GM21390 (cell line): ENCODE results near the gene FGF22.
"Not testable (repeated sequence)": the region's sequence is repeated elsewhere in the genome, so short reads cannot be mapped to it uniquely, and the experiment has no call there.

Experiments used
- ATAC-seq: cut with Tn5 transposase; IDR thresholded peaks from one replicate; pipeline ENCODE4 v1.9.1; 2021; ENCODE audit not compliant: unreplicated experiment

Gene FGF22

GRCh38 chr19:639253-640160 lies at the start of gene FGF22:
FGF22 (plus strand) TSS chr19:639879; CDS start chr19:639926, 47 bp downstream.
- ATAC-seq, result no peak

GRCh38 chr19:590396-590745 lies 49.3 kb upstream of the FGF22 start:
- no peak for ATAC-seq

- ATAC-seq, result no peak
These were observed 49.0 kb upstream of the FGF22 start for GRCh38 chr19:590750-591098.

- no peak for ATAC-seq
These were observed 48.4 kb upstream of the FGF22 start for GRCh38 chr19:591099-591958.

DNA sequence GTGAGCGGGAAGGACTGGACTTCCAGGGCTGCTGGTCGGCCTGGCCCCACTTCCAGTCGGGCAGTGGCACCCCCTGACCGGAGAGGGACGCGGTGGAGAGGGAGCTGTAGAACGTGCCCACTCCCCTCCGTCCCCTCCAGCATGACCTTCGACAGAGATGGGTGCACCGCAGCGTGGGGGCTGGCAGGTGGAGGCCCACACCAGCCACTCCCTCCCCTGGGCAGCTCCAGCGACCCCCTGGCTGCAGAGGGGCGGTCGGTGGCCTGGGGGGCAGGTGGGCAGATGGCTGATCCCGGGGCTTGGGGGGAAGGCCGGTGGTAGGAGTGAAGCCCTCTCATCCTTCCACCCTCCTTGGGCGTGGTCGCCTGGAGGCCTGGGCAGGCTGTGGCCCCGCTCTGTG lies 47.6 kb upstream of the FGF22 start:
- no peak for ATAC-seq

DNA sequence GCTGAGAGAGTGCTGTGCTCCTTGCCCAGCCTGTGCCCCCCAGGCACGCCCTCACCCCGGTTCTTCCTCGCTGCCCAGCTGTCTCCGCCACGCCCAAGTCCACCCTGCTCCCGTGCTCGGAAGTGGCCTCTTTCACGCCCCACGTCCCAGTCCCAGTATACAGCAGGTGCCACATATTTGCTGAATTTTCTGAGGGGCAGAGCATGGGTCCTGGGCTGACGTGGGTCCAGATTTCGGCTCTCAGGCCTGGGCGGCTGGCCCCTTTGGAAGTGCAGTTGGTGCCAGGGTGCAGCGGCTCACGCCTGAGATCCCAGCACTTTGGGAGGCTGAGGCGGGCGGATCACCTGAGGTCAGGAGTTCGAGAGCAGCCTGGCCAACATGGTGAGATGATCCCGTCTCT lies 46.6 kb upstream of the FGF22 start:
- ATAC-seq, result no peak

GRCh38 chr19:593505-593904 lies 46.2 kb upstream of the FGF22 start:
- no peak for ATAC-seq

GRCh38 chr19:594265-594870 lies 45.3 kb upstream of the FGF22 start:
- no peak for ATAC-seq

DNA sequence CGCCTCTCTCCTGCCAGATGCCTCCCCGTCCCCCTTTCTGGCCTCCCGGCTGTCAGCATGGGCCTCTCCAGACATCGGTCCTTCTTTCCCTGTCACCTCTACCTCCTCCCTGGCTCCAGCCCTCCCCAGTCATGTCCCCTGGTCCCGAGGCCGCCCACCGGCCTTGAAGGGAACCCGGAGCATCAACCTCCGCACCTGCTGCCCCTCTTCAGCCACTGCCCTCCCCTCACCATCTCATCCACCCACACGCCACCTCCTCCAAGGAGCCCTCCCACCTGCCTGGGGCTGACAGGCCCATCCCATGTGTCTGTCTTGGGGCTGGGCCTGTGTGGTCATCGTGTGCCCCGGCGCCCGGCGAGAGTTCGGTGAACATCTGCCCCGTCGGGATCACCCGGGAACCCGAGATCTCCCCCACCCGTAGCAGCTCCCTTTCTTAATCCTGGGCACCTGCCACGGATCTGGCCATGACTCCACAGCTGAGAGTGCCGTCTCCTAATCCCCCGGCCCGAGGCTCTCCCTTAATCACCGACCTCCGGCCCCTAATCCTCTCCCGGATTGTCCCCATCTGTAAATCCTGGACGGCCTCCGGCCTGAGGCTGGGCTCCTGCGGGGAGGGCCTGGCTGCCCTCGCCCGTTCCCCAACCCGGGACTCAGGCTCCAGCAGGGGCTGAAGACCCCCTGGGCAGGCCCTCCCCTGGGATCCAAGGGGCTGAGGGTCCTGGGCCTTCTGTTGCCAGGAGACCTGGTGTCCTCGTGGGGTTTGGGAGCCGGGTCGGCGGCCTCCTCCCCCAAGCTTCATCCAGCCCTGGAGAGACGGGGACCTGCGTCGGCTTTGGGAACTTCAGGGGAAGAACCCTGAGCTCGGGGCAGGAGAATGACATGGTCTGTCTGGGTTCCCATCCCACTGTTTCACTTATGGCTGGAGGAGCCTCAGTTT lies 44.1 kb upstream of the FGF22 start:
- no peak for ATAC-seq

GRCh38 chr19:596263-596655 lies 43.4 kb upstream of the FGF22 start:
- no peak for ATAC-seq

- ATAC-seq, result no peak
These were observed 42.0 kb upstream of the FGF22 start for GRCh38 chr19:597406-598315.

GRCh38 chr19:601310-601709 lies 38.4 kb upstream of the FGF22 start:
- no peak for ATAC-seq

DNA sequence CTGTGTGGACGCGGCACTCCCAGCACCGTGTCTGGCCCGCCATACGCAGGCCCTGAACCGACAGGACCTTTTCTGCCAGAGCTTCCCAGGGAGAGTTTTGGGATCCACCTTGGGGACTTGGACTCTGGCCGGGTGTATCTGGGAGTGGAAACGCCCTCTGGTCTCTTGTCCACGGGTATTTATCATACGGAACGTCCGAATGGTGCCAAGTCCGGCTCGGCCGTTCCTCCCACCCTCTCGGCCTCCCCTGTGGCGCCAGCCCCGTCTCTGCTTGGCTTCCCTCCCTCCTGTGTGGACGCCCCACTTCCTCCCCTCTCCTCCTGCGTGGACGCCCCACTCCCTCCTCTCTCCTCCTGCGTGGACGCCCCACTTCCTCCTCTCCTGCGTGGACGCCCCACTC lies 37.9 kb upstream of the FGF22 start:
- no peak for ATAC-seq

- no peak for ATAC-seq
These were observed 37.0 kb upstream of the FGF22 start for GRCh38 chr19:602391-603301.

DNA sequence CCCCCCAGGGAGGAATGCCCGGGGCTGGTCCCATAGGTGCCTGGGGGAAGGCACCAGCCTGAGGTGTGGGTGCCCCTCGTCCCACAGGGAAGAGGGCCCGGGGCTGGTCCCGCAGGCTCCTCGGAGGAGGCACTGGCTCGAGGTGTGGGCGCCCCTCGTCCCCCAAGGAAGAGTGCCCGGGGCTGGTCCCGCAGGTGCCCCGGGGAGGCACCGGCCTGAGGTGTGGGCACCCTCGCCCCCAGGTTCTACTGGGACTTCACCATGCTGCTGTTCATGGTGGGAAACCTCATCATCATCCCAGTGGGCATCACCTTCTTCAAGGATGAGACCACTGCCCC lies 36.4 kb upstream of the FGF22 start:
- ATAC-seq, result not testable (repeated sequence)

GRCh38 chr19:603779-604178 lies 35.9 kb upstream of the FGF22 start:
- ATAC-seq, result not testable (repeated sequence)

GRCh38 chr19:604355-604754 lies 35.3 kb upstream of the FGF22 start:
- no peak for ATAC-seq

- ATAC-seq, result not testable (repeated sequence)
These were observed 34.4 kb upstream of the FGF22 start for GRCh38 chr19:605061-605971.
